Measurements from ENCODE around the gene AZGP1.
A peak's percentile ranks its signal among the peaks of the same experiment; 100 is the strongest.
"Not testable (repeated sequence)": the region's sequence is repeated elsewhere in the genome, so short reads cannot be mapped to it uniquely, and the experiment has no call there.

Gene AZGP1

GRCh38 chr7:99955247-99955646 lies 20.6 kb downstream of the AZGP1 start:
- TF ChIP-seq POLR2AphosphoS5 (IDR thresholded peaks at IDR 0.05; ENCODE audit: low read depth) = no peak
- no peak for TF ChIP-seq SPI1 (IDR thresholded peaks at IDR 0.05; ENCODE audit: borderline replicate concordance, low read depth)
- TF ChIP-seq, protein P1, sequence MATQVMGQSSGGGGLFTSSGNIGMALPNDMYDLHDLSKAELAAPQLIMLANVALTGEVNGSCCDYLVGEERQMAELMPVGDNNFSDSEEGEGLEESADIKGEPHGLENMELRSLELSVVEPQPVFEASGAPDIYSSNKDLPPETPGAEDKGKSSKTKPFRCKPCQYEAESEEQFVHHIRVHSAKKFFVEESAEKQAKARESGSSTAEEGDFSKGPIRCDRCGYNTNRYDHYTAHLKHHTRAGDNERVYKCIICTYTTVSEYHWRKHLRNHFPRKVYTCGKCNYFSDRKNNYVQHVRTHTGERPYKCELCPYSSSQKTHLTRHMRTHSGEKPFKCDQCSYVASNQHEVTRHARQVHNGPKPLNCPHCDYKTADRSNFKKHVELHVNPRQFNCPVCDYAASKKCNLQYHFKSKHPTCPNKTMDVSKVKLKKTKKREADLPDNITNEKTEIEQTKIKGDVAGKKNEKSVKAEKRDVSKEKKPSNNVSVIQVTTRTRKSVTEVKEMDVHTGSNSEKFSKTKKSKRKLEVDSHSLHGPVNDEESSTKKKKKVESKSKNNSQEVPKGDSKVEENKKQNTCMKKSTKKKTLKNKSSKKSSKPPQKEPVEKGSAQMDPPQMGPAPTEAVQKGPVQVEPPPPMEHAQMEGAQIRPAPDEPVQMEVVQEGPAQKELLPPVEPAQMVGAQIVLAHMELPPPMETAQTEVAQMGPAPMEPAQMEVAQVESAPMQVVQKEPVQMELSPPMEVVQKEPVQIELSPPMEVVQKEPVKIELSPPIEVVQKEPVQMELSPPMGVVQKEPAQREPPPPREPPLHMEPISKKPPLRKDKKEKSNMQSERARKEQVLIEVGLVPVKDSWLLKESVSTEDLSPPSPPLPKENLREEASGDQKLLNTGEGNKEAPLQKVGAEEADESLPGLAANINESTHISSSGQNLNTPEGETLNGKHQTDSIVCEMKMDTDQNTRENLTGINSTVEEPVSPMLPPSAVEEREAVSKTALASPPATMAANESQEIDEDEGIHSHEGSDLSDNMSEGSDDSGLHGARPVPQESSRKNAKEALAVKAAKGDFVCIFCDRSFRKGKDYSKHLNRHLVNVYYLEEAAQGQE (IDR thresholded peaks at IDR 0.05; ENCODE audit: insufficient replicate concordance, low read depth) = no peak
- no peak for TF ChIP-seq GABPA (IDR thresholded peaks at IDR 0.05; ENCODE audit: low read depth)
- TF ChIP-seq, protein P2, sequence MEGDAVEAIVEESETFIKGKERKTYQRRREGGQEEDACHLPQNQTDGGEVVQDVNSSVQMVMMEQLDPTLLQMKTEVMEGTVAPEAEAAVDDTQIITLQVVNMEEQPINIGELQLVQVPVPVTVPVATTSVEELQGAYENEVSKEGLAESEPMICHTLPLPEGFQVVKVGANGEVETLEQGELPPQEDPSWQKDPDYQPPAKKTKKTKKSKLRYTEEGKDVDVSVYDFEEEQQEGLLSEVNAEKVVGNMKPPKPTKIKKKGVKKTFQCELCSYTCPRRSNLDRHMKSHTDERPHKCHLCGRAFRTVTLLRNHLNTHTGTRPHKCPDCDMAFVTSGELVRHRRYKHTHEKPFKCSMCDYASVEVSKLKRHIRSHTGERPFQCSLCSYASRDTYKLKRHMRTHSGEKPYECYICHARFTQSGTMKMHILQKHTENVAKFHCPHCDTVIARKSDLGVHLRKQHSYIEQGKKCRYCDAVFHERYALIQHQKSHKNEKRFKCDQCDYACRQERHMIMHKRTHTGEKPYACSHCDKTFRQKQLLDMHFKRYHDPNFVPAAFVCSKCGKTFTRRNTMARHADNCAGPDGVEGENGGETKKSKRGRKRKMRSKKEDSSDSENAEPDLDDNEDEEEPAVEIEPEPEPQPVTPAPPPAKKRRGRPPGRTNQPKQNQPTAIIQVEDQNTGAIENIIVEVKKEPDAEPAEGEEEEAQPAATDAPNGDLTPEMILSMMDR (IDR thresholded peaks at IDR 0.05; ENCODE audit: insufficient read depth, low read length) = no peak
- DNase-seq (ENCODE audit: low read depth in 1 of 2, low spot score in 1 of 2) = no peak
- no peak overlapping the region for H3K4me3 ChIP-seq (replicated peaks; ENCODE audit: insufficient read depth, low read length)
- H3K27me3 ChIP-seq (ENCODE audit: insufficient read depth, poor library complexity, severe bottlenecking) = no peaks in the 10 kb centered on the region
- no peak overlapping the region for H3K27ac ChIP-seq (replicated peaks)

GRCh38 chr7:99954643-99955042 lies 21.2 kb downstream of the AZGP1 start:
- not testable (repeated sequence) for H3K4me3 ChIP-seq (replicated peaks; ENCODE audit: insufficient read depth, low read length); DNase-seq (ENCODE audit: low read depth in 1 of 2, low spot score in 1 of 2); H3K27ac ChIP-seq (replicated peaks); H3K27me3 ChIP-seq (ENCODE audit: insufficient read depth, poor library complexity, severe bottlenecking)

GRCh38 chr7:99953649-99954048 lies 22.2 kb downstream of the AZGP1 start:
- no peak overlapping the region for H3K27ac ChIP-seq (replicated peaks)
- peak; percentile 27 to 57 for DNase-seq (ENCODE audit: low read depth in 1 of 2, low spot score in 1 of 2)
- TF ChIP-seq, protein P2 (IDR thresholded peaks at IDR 0.05; ENCODE audit: insufficient read depth, low read length) = no peak
- no peak for TF ChIP-seq POLR2AphosphoS5 (IDR thresholded peaks at IDR 0.05; ENCODE audit: low read depth)
- TF ChIP-seq, protein P1 (IDR thresholded peaks at IDR 0.05; ENCODE audit: insufficient replicate concordance, low read depth) = no peak
- no peak for TF ChIP-seq GABPA (IDR thresholded peaks at IDR 0.05; ENCODE audit: low read depth)
- TF ChIP-seq SPI1 (IDR thresholded peaks at IDR 0.05; ENCODE audit: borderline replicate concordance, low read depth) = no peak
- no peaks in the 10 kb centered on the region for H3K27me3 ChIP-seq (ENCODE audit: insufficient read depth, poor library complexity, severe bottlenecking)
- no peak overlapping the region for H3K4me3 ChIP-seq (replicated peaks; ENCODE audit: insufficient read depth, low read length)

DNA sequence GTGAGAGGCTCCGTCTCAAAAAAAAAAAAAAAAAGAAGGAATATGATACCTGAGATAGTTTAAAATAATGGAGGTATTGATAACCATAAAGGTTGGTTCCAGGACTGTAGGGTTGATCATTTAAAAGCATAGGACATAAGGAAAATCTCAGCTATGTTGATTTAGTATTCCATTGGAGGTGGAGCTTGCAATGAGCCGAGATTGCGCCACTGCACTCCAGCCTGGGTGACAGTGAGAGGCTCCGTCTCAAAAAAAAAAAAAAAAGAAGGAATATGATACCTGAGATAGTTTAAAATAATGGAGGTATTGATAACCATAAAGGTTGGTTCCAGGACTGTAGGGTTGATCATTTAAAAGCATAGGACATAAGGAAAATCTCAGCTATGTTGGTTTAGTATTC lies 23.2 kb downstream of the AZGP1 start:
- H3K27me3 ChIP-seq (ENCODE audit: insufficient read depth, poor library complexity, severe bottlenecking); H3K27ac ChIP-seq (replicated peaks); DNase-seq (ENCODE audit: low read depth in 1 of 2, low spot score in 1 of 2): not testable (repeated sequence)

DNA sequence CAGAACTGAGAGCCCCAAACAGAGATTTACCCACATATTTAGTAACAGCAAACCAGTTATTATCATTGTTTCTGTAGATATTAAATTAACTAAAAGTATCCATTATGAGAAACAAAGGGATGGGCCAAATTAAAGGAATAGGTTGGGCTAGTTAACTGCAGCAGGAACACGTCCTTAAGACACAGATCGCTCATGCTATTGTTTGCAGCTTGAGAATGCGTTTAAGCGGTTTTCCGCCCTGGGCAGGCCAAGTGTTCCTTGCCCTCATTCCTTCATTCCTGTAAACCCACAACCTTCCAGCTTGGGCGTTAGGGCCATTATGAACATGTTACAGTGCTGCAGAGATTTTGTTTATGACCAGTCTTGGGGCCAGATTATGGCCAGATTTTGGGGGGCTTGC lies 25.0 kb downstream of the AZGP1 start:
- DNase-seq (ENCODE audit: low read depth in 1 of 2, low spot score in 1 of 2); H3K27ac ChIP-seq (replicated peaks); H3K27me3 ChIP-seq (ENCODE audit: insufficient read depth, poor library complexity, severe bottlenecking); H3K4me3 ChIP-seq (replicated peaks; ENCODE audit: insufficient read depth, low read length): not testable (repeated sequence)

More for the DNA sequence above, 23.2 kb downstream of the AZGP1 start:
- H3K4me3 ChIP-seq (replicated peaks; ENCODE audit: insufficient read depth, low read length) = not testable (repeated sequence)

Data from HL-60 (cell line).